PC-9 (cell line): ENCODE measurements around the gene TMEM74B. TPM values are rescaled to one million over a fixed set of nuclear protein-coding genes. Genes with fewer than 3 reads are reported as not detected.

Experiments used
- BruUV-seq: library from RNA; stranded (reverse); fragments of 400-500 nt; replicated peaks from 2 replicates; lab custom pipeline; 2021; lab: Mats Ljungman, UMichigan
- CTCF ChIA-PET: fragments of 300-600 bp; sonication (Branson Sonifier 250); formaldehyde crosslinking; loops from one replicate; lab custom pipeline; 2022; ENCODE audit warnings: antibody characterized with exemption; lab: Charles Lee
- POLR2A ChIA-PET: fragments of 300-600 bp; sonication (Branson Sonifier 250); formaldehyde crosslinking; loops from one replicate; lab custom pipeline; 2022; ENCODE audit warnings: antibody characterized with exemption; ENCODE audit not compliant: unreplicated experiment; lab: Charles Lee
- DNase-seq, 2 experiments: peaks; one replicate each; pipeline versions ENCODE4 v3.0.0 to v3.0.0-alpha.2; 2015 to 2022; ENCODE audit warnings: mixed read lengths in 1 of 2
- H2AFZ ChIP-seq: fragments of 200-600 bp; sonication (generic); 2 replicates; pipeline ENCODE4 v1.8.1; 2017; ENCODE audit warnings: antibody characterized with exemption
- H3F3A ChIP-seq: fragments of 200-600 bp; sonication (generic); 2 replicates; pipeline ENCODE4 v1.8.1; 2017; ENCODE audit warnings: antibody characterized with exemption, mild to moderate bottlenecking, low read depth; ENCODE audit not compliant: insufficient read depth
- H3K27ac ChIP-seq: fragments of 200-600 bp; sonication (generic); 2 replicates; pipeline ENCODE4 v1.6.1; 2016; ENCODE audit warnings: mixed run types
- H3K27me3 ChIP-seq: fragments of 200-600 bp; sonication (generic); 2 replicates; pipeline ENCODE4 v1.6.1; 2016; ENCODE audit warnings: low read depth, mixed run types; ENCODE audit not compliant: insufficient read depth
- H3K36me3 ChIP-seq: fragments of 200-600 bp; sonication (generic); 2 replicates; pipeline ENCODE4 v1.6.1; 2016; ENCODE audit warnings: low read depth, mixed run types
- H3K4me1 ChIP-seq: fragments of 200-600 bp; sonication (generic); replicated peaks from 2 replicates; pipeline ENCODE4 v1.6.1; 2016; ENCODE audit warnings: mixed run types; ENCODE audit not compliant: insufficient read depth
- H3K4me2 ChIP-seq: fragments of 200-600 bp; sonication (generic); 2 replicates; pipeline ENCODE4 v1.6.1; 2017; ENCODE audit warnings: mixed run types
- H3K4me3 ChIP-seq: fragments of 200-600 bp; sonication (generic); 2 replicates; pipeline ENCODE4 v1.6.1; 2016; ENCODE audit warnings: mixed run types
- H3K79me2 ChIP-seq: fragments of 200-600 bp; sonication (generic); 2 replicates; pipeline ENCODE4 v1.6.1; 2017; ENCODE audit warnings: low read depth, mixed run types
- H3K9me2 ChIP-seq: fragments of 200-600 bp; sonication (generic); 2 replicates; pipeline ENCODE4 v1.8.1; 2017; ENCODE audit warnings: mild to moderate bottlenecking; ENCODE audit not compliant: insufficient read depth
- H3K9me3 ChIP-seq: fragments of 200-600 bp; sonication (generic); 2 replicates; pipeline ENCODE4 v1.8.1; 2016; ENCODE audit warnings: low read depth; ENCODE audit not compliant: insufficient read depth
- H4K20me1 ChIP-seq: fragments of 200-600 bp; sonication (generic); 2 replicates; pipeline ENCODE4 v1.8.1; 2017; ENCODE audit not compliant: insufficient read depth
- EZH2 ChIP-seq: fragments of 200-600 bp; sonication (generic); IDR thresholded peaks from 2 replicates; pipeline ENCODE4 v1.8.0; 2017; ENCODE audit warnings: antibody characterized with exemption, low read depth
- intact Hi-C: fragments of 100-400 bp; cut with micrococcal nuclease; formaldehyde crosslinking; loops from one replicate; pipeline ENCODE4 v1.10.0; 2022; ENCODE audit not compliant: unreplicated experiment
- total RNA-seq: library from RNA; stranded (reverse); gene quantifications from 2 replicates; pipeline ENCODE4 v1.2.3, GENCODE V29; 2021
- TF ChIP-seq, protein P1 (sequence below): fragments of 200-600 bp; sonication (generic); conservative IDR thresholded peaks from 2 replicates; pipeline ENCODE4 v1.6.1; 2017; ENCODE audit warnings: mixed run types, antibody characterized with exemption, mild to moderate bottlenecking, moderate library complexity

The TMEM74B gene
- total RNA-seq, 1 experiment from 2014 or later: 0.44 TPM

DNA sequence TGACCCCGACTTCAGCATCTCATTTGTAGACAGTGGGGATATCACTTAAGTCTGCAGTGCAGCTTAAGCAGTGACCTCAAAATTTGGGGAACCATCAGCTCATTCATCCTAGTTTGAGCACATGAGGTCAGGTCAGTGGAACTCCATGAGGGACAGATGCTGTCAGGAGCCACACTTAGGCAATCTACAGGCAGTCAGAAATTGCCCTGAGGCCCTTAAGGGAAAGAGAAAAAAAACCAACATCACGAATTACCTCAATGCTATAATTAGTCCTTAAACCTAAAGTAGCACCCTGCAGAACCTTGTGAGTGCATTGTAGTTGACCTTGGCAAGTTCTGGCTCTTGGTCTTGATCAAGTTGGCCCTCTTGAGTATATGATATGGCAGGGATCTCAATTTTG lies 21.1 kb downstream of the TMEM74B start:
- Histone ChIP-seq H3K36me3 (0 out of 2 replicates have a peak, but pooled peaks cover 5% of the 10 kb centered on the region), H3K27ac (no peak overlapping the region), H3K79me2 (no peaks in the 10 kb centered on the region), H3F3A (no peaks in the 10 kb centered on the region), H2AFZ (no peak overlapping the region), H3K4me2 (no peak overlapping the region), H3K4me3 (no peak overlapping the region), H3K9me2 (no peaks in the 10 kb centered on the region), H3K4me1 (no peaks in the 10 kb centered on the region), H3K9me3 (no peaks in the 10 kb centered on the region), H4K20me1 (no peaks in the 10 kb centered on the region), H3K27me3 (no peaks in the 10 kb centered on the region)
- POLR2A ChIA-PET: no interaction called here
- TF ChIP-seq, protein P1, sequence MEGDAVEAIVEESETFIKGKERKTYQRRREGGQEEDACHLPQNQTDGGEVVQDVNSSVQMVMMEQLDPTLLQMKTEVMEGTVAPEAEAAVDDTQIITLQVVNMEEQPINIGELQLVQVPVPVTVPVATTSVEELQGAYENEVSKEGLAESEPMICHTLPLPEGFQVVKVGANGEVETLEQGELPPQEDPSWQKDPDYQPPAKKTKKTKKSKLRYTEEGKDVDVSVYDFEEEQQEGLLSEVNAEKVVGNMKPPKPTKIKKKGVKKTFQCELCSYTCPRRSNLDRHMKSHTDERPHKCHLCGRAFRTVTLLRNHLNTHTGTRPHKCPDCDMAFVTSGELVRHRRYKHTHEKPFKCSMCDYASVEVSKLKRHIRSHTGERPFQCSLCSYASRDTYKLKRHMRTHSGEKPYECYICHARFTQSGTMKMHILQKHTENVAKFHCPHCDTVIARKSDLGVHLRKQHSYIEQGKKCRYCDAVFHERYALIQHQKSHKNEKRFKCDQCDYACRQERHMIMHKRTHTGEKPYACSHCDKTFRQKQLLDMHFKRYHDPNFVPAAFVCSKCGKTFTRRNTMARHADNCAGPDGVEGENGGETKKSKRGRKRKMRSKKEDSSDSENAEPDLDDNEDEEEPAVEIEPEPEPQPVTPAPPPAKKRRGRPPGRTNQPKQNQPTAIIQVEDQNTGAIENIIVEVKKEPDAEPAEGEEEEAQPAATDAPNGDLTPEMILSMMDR: no peak
- no peak for TF ChIP-seq EZH2
- CTCF ChIA-PET: no interaction called here
- BruUV-seq: no TSS peak
- intact Hi-C loops: no loop called here
- no peak for DNase-seq

DNA sequence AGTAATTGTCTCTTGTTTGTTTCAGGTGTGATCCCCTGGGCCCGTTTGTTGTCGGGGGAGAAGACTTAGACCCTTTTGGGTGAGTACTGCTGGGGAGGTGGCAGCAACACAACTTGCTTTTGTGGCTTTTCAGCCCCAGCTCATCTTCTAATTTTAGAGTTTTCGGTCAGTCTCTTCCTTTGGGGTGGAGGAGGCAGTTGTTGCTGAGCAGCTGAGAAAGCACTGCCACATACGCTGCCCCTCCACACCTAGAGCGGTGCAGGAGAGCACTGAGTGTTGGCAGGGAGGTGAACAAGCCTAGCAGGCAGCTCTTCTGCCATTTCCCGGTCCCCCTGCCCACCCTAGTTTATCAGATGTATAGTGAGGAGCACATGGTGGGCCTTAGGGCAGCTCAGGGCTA lies 21.7 kb downstream of the TMEM74B start:
- no TSS peak for BruUV-seq
- Histone ChIP-seq H3K9me2 (no peaks in the 10 kb centered on the region), H3K4me3 (no peak overlapping the region), H3K27me3 (no peaks in the 10 kb centered on the region), H3K4me2 (no peak overlapping the region), H3K9me3 (no peaks in the 10 kb centered on the region), H2AFZ (no peak overlapping the region), H3F3A (no peaks in the 10 kb centered on the region), H3K4me1 (no peaks in the 10 kb centered on the region), H3K79me2 (no peaks in the 10 kb centered on the region), H3K36me3 (0 out of 2 replicates have a peak, but pooled peaks cover 5% of the 10 kb centered on the region), H4K20me1 (no peaks in the 10 kb centered on the region), H3K27ac (no peak overlapping the region)
- ChIA-PET CTCF (no interaction called here), POLR2A (no interaction called here)
- intact Hi-C loops: no loop called here
- DNase-seq: no peak
- TF ChIP-seq, protein P1: no peak
- no peak for TF ChIP-seq EZH2

DNA sequence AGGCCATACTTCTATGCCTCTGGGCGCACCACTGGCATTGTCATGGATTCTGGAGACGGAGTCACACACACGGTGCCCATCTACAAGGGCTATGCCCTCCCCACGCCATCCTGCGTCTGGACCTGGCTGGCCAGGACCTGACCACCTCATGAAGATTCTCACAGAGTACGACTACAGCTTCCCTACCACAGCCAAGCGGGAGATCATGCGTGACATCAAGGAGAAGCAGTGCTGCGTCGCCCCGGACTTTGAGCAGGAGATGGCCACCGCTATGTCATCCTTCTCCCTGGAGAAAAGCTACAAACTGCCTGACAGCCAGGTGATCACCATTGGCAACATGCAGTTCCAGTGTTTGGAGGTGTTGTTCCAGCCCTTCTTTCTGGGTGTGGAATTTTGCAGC lies 23.8 kb downstream of the TMEM74B start:
- Histone ChIP-seq H3K4me1 (no peaks in the 10 kb centered on the region), H3K9me2 (no peaks in the 10 kb centered on the region), H3K4me2 (no peak overlapping the region), H3K27me3 (no peaks in the 10 kb centered on the region), H3K79me2 (no peaks in the 10 kb centered on the region), H4K20me1 (no peaks in the 10 kb centered on the region), H2AFZ (no peak overlapping the region), H3K36me3 (0 out of 2 replicates have a peak, but pooled peaks cover 5% of the 10 kb centered on the region), H3K4me3 (no peak overlapping the region), H3K27ac (no peak overlapping the region), H3K9me3 (no peaks in the 10 kb centered on the region), H3F3A (no peaks in the 10 kb centered on the region)
- ChIA-PET CTCF (no interaction called here), POLR2A (no interaction called here)
- no TSS peak for BruUV-seq
- no peak for DNase-seq
- intact Hi-C loops: no loop called here
- TF ChIP-seq, protein P1: no peak
- no peak for TF ChIP-seq EZH2
